ENCODE data around the gene UNC50.

GRCh38 chr2:98588880-98589431 lies 19.4 kb upstream of the UNC50 start:
- no peak for TF ChIP-seq CTCF (IDR thresholded peaks at IDR 0.05; ENCODE audit: poor library complexity, severe bottlenecking)
- no peak for TF ChIP-seq POLR2AphosphoS5 (IDR thresholded peaks at IDR 0.05)
- TF ChIP-seq EZH2 (IDR thresholded peaks at IDR 0.05; ENCODE audit: borderline replicate concordance, insufficient read depth, low read length, poor library complexity, severe bottlenecking) = no peak
- TF ChIP-seq RAD21 (conservative IDR thresholded peaks at IDR 0.05) = no peak

Measured in neural cell (in vitro differentiated cells).